Vagina (tissue), 2 donors: ENCODE results near the gene ZBTB45.

Source experiments
- CTCF ChIP-seq, 3 experiments: fragments of 450-650 bp in 2 of 3; fragments of 200-600 bp in 1 of 3; sonication (generic) in 1 of 3; IDR thresholded peaks; one replicate each; pipeline ENCODE4 v1.5.1; 2017 to 2019; ENCODE audit warnings: antibody characterized with exemption in 3 of 3, mild to moderate bottlenecking in 2 of 3, moderate library complexity in 2 of 3
- POLR2A ChIP-seq, 2 donors: fragments of 450-650 bp; IDR thresholded peaks; one replicate each; pipeline ENCODE4 v1.6.1; 2017; ENCODE audit warnings: antibody characterized with exemption in 2 of 2, mild to moderate bottlenecking in 2 of 2, moderate library complexity in 2 of 2

- TF ChIP-seq CTCF (IDR thresholded peaks at IDR 0.05) (no peak), POLR2A (IDR thresholded peaks at IDR 0.05) (no peak)
Measured at GRCh38 chr19:58497634-58498170, 21.9 kb downstream of the ZBTB45 start.
